Heart left ventricle (tissue), 16 donors: ENCODE results near the gene ACVR2B. TPM values are rescaled to one million over a fixed set of nuclear protein-coding genes. Genes with fewer than 3 reads are reported as not detected.

Experiments
- ATAC-seq, 4 donors: fragments of 200-7000 bp; cut with Tn5 transposase; one replicate each; pipeline ENCODE4 v1.9.1; 2020 to 2022; ENCODE audit warnings: moderate library complexity in 4 of 4, mild to moderate bottlenecking in 3 of 4, moderate number of reproducible peaks in 1 of 4
- DNase-seq, 5 donors: peaks; one replicate each; pipeline ENCODE4 v3.0.0-alpha.2; 2020
- H3K27ac ChIP-seq, 12 donors: fragments of 200-600 bp; sonication (generic) in 4 of 12; one replicate each; pipeline versions ENCODE4 v1.5.0 to v1.8.0; 2016 to 2022; ENCODE audit warnings: mild to moderate bottlenecking in 2 of 12
- H3K27me3 ChIP-seq, 9 donors: fragments of 200-600 bp; sonication (generic) in 2 of 9; one replicate each; pipeline versions ENCODE4 v1.5.1 to v1.8.0; 2016 to 2022; ENCODE audit warnings: mild to moderate bottlenecking in 3 of 9
- H3K36me3 ChIP-seq, 9 donors: fragments of 200-600 bp; sonication (generic) in 2 of 9; one replicate each; pipeline versions ENCODE4 v1.5.0 to v1.8.0; 2018 to 2022; ENCODE audit warnings: mild to moderate bottlenecking in 2 of 9
- H3K4me1 ChIP-seq, 12 donors: fragments of 200-600 bp; sonication (generic) in 4 of 12; one replicate each; pipeline versions ENCODE4 v1.5.0 to v1.8.0; 2016 to 2022; ENCODE audit warnings: mild to moderate bottlenecking in 3 of 12
- H3K4me3 ChIP-seq, 12 donors: fragments of 200-600 bp; sonication (generic) in 4 of 12; one replicate each; pipeline versions ENCODE4 v1.5.0 to v1.8.0; 2017 to 2022; ENCODE audit warnings: mild to moderate bottlenecking in 9 of 12, moderate library complexity in 4 of 12
- H3K9me3 ChIP-seq, 12 donors: fragments of 200-600 bp; sonication (generic) in 4 of 12; one replicate each; pipeline versions ENCODE4 v1.5.0 to v1.8.0; 2016 to 2022; ENCODE audit warnings: mild to moderate bottlenecking in 1 of 12
- POLR2A ChIP-seq, 2 donors: fragments of 450-650 bp; IDR thresholded peaks; one replicate each; pipeline ENCODE4 v1.6.1; 2017; ENCODE audit warnings: antibody characterized with exemption in 2 of 2, mild to moderate bottlenecking in 2 of 2, moderate library complexity in 2 of 2
- WGBS, 4 donors: extraction: QIAGEN DNeasy Blood & Tissue Kit in 2 of 4; methylation state at CpG; one replicate each; pipeline versions ENCODE4 v1.1.5 to v1.1.7; 2013 to 2018; 5-methylcytosine and 5-hydroxymethylcytosine counted together
- intact Hi-C, 10 donors: fragments of 100-400 bp; cut with DNase I; formaldehyde crosslinking; loops; one replicate each; pipeline versions ENCODE4 v1.11.1 to v1.14.2; 2022
- polyA plus RNA-seq, 2 donors: library from polyadenylated mRNA; stranded (reverse); fragments of 200-250 nt; gene quantifications; one replicate each; pipeline ENCODE4 v1.2.3, GENCODE V29; 2013
- total RNA-seq, 9 donors: library from RNA; depleted of rRNA in 2 of 9; stranded (reverse); fragments of >200 nt in 2 of 9; fragmentation: NEBNext Ultra II Directional in 3 of 9; extraction: Animal tissue kit (Norgen Biotek cat#: 25700) in 3 of 9; gene quantifications; one replicate each; pipeline versions ENCODE4 v1.1.0 to v1.2.4, GENCODE V29; 2016 to 2023
- TF ChIP-seq, protein P1 (sequence below), 12 donors: fragments of 200-600 bp; sonication (generic) in 4 of 12; IDR thresholded peaks; one replicate each; pipeline versions ENCODE4 v1.5.0 to v1.8.0; 2018 to 2022; ENCODE audit warnings: antibody characterized with exemption in 12 of 12, mild to moderate bottlenecking in 5 of 12
- donor health status: ischemic (EF 13 %, LVEDD 7.1; RV severe dilation, severe dysfunction).
- donor health status: healthy with polysubstance abuse.
- donor health status: DM: no; HTN: yes; CAD: no.
- donor health status: DM: no; HTN: no; CAD: no.
- donor health status: ischemic (EF 25% LVEDD 6.9; RV normal size, moderate dysfunction).
- donor health status: ischemic (EF 25% LVEDD 5.7; RV mildly dilated, moderate dysfunction).
- donor health status: healthy.
- donor health status: DM: yes; HTN: yes; CAD: no.
- donor health status: ischemic (EF 35%, LVEDD 5.7; RV mildly dilated, moderate dysfunction).
- donor health status: nonischemic (EF 11% LVEDD 7.7; RV severe dilation, severe dysfunction).
- donor health status: DM: yes; HTN: yes; CAD: no.
- donor health status: PGD.
- donor health status: ischemic (EF 29% LVEDD 5.4; RV normal size, mild dysfunction).
- donor health status: nonischemic (EF 23%, LVEDD 6.1; RV moderate dilation, normal function).

ACVR2B gene
- total and polyA plus RNA-seq, 11 donors: 1.3 to 12.4 (median 4.8) TPM

GRCh38 chr3:38477839-38478450 lies 24.3 kb downstream of the ACVR2B start:
- no peak for TF ChIP-seq POLR2A (IDR thresholded peaks at IDR 0.05)
- TF ChIP-seq, protein P1, sequence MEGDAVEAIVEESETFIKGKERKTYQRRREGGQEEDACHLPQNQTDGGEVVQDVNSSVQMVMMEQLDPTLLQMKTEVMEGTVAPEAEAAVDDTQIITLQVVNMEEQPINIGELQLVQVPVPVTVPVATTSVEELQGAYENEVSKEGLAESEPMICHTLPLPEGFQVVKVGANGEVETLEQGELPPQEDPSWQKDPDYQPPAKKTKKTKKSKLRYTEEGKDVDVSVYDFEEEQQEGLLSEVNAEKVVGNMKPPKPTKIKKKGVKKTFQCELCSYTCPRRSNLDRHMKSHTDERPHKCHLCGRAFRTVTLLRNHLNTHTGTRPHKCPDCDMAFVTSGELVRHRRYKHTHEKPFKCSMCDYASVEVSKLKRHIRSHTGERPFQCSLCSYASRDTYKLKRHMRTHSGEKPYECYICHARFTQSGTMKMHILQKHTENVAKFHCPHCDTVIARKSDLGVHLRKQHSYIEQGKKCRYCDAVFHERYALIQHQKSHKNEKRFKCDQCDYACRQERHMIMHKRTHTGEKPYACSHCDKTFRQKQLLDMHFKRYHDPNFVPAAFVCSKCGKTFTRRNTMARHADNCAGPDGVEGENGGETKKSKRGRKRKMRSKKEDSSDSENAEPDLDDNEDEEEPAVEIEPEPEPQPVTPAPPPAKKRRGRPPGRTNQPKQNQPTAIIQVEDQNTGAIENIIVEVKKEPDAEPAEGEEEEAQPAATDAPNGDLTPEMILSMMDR (IDR thresholded peaks at IDR 0.05): no peak
- Histone ChIP-seq H3K4me3 (no peak overlapping the region), H3K36me3 (peaks cover 0 to 45% (median 39%) of the 10 kb centered on the region in 9 donors), H3K27ac (no peak overlapping the region), H3K4me1 (peaks cover 0 to 15% (median 8%) of the 10 kb centered on the region in 12 donors), H3K27me3 (no peaks in the 10 kb centered on the region), H3K9me3 (no peaks in the 10 kb centered on the region)
- intact Hi-C loops: loop anchor here (2.0 to 10.0 kb wide), 11 partner anchors 83 to 476 kb away; partner anchors contain the start of genes XYLB (in 7 of the 10), ACAA1 (in 2 of the 10) and MYD88 (in 2 of the 10)
- no peak for DNase-seq
- no peak for ATAC-seq
- 86 to 94% (median 91%) methylated on average over 11 to 15 of the region's 15 CpGs for WGBS, 4 donors

GRCh38 chr3:38478901-38479300 lies 25.2 kb downstream of the ACVR2B start:
- no peak for DNase-seq
- peaks cover 0 to 54% (median 49%) of the 10 kb centered on the region in 9 donors for H3K36me3 ChIP-seq
- no peaks in the 10 kb centered on the region for H3K27me3 ChIP-seq
- H3K27ac ChIP-seq: no peak overlapping the region
- intact Hi-C loops: loop anchor here (1.0 to 10.0 kb wide), 12 partner anchors 84 to 477 kb away; partner anchors contain the start of genes XYLB (in 7 of the 10), ACAA1 (in 2 of the 10) and MYD88 (in 2 of the 10)
- WGBS, 4 donors: 89 to 95% (median 93%) methylated on average over 9 of the region's 9 CpGs
- ATAC-seq: no peak
- H3K9me3 ChIP-seq: no peaks in the 10 kb centered on the region
- TF ChIP-seq, protein P1 (IDR thresholded peaks at IDR 0.05): no peak
- no peak for TF ChIP-seq POLR2A (IDR thresholded peaks at IDR 0.05)
- no peak overlapping the region for H3K4me3 ChIP-seq
- H3K4me1 ChIP-seq: peaks cover 0 to 5% (median 0%) of the 10 kb centered on the region in 12 donors

GRCh38 chr3:38479431-38480092 lies 25.9 kb downstream of the ACVR2B start:
- peak; percentile 60 to 81 (median 61) for DNase-seq
- peak; percentile 78 to 87 (median 82) for ATAC-seq
- WGBS, 4 donors: 70 to 75% (median 74%) methylated on average over 10 of the region's 10 CpGs
- peaks cover 0 to 61% (median 55%) of the 10 kb centered on the region in 9 donors for H3K36me3 ChIP-seq
- no peaks in the 10 kb centered on the region for H3K9me3 ChIP-seq
- H3K4me1 ChIP-seq: peaks cover 0 to 3% (median 0%) of the 10 kb centered on the region in 12 donors
- no peak overlapping the region for H3K4me3 ChIP-seq
- intact Hi-C loops: loop anchor here (1.0 to 10.0 kb wide), 12 partner anchors 85 to 477 kb away; partner anchors contain the start of genes XYLB (in 8 of the 10), ACAA1 (in 2 of the 10) and MYD88 (in 2 of the 10)
- H3K27me3 ChIP-seq: no peaks in the 10 kb centered on the region
- H3K27ac ChIP-seq: no peak overlapping the region
- TF ChIP-seq, protein P1 (IDR thresholded peaks at IDR 0.05): peak; percentile 84 to 95 (median 90)
- no peak for TF ChIP-seq POLR2A (IDR thresholded peaks at IDR 0.05)

DNA sequence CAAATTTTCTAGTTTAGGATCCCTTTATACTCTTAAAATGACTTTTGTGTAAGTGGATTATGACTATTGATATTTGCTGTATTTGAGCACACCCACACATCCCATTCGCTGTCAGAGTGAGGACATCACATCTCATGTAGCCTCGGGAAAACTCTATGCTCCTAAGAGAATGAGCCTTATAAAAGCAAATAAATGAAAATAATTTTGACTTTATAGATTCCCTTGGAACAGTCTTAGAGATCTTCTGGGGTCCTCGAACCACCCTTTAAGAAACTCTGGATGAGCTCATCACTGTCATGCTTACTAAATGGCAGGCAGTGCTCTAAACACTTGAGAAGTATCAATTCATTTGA lies 26.4 kb downstream of the ACVR2B start:
- no peaks in the 10 kb centered on the region for H3K27me3 ChIP-seq
- no peak for TF ChIP-seq POLR2A (IDR thresholded peaks at IDR 0.05)
- TF ChIP-seq, protein P1 (IDR thresholded peaks at IDR 0.05): peak in 2 of 12 donors; percentile 4 to 6
- no peak overlapping the region for H3K27ac ChIP-seq
- H3K36me3 ChIP-seq: peaks cover 0 to 66% (median 56%) of the 10 kb centered on the region in 9 donors
- ATAC-seq (no peak), DNase-seq (no peak)
- H3K4me1 ChIP-seq: no peaks in the 10 kb centered on the region
- no peaks in the 10 kb centered on the region for H3K9me3 ChIP-seq
- H3K4me3 ChIP-seq: no peak overlapping the region
- intact Hi-C loops: loop anchor here in 3 of 10 donors (2.0 to 10.0 kb wide), 4 partner anchors 133 to 365 kb away; partner anchors contain the start of gene XYLB (in 1 of the 3)
- 70 to 77% (median 74%) methylated on average over 3 of the region's 3 CpGs for WGBS, 4 donors
